ENCODE results near the gene SPIN4. TPM values are rescaled to one million over a fixed set of nuclear protein-coding genes. Genes with fewer than 3 reads are reported as not detected.

The SPIN4 gene
- total and polyA plus RNA-seq, 10 of the 15 experiments (the other 5 are each of a cell fraction or from before 2014, with no cell fraction given): 3.3 to 17.0 (median 7.7) TPM

- intact Hi-C loops (cut with micrococcal nuclease; ENCODE audit: unreplicated experiment): no loop called here
- ChIA-PET RAD21 (ENCODE audit: unreplicated experiment) (no interaction called here), CTCF (no interaction called here), SMC1A (ENCODE audit: uncharacterized antibody, unreplicated experiment) (interaction anchor here (0.7 kb wide), 1 partner anchor 639 kb away, joined by 3 read pairs; no protein-coding TSS in a partner anchor), POLR2A (no interaction called here)
- H3K4me3 ChIP-seq: no peak overlapping the region
- no peaks in the 10 kb centered on the region; the same call in 2 of the 3 replicates for H3K9me3 ChIP-seq (replicated peaks; ENCODE audit: control insufficient read depth, insufficient read depth, low read length)
- in situ Hi-C loops (cut with MboI): no loop called here
- no peak overlapping the region for H3K27ac ChIP-seq (ENCODE audit: control insufficient read depth, insufficient read depth)
- H3K4me2 ChIP-seq (ENCODE audit: control insufficient read depth, insufficient read depth): no peak overlapping the region
- no peaks in the 10 kb centered on the region for H3K27me3 ChIP-seq (replicated peaks in 1 of 2; ENCODE audit: control insufficient read depth in 2 of 2, insufficient read depth in 2 of 2, low read length in 1 of 2)
- no peak overlapping the region for H2AFZ ChIP-seq (ENCODE audit: control insufficient read depth, low read depth, low read length)
- H3K9ac ChIP-seq (ENCODE audit: control insufficient read depth, insufficient read depth, low read length): no peak overlapping the region
- no TSS peak for BruUV-seq (replicated peaks)
- no peaks in the 10 kb centered on the region for H3K79me2 ChIP-seq (ENCODE audit: control insufficient read depth, insufficient read depth, low read length)
- FAIRE-seq (no peak), DNase-seq (ENCODE audit: low read depth, low spot score) (no peak), ATAC-seq (no peak; the same call in 2 of the 3 replicates)
- TF ChIP-seq MYB (IDR thresholded peaks at IDR 0.05; ENCODE audit: borderline replicate concordance, low read depth, low read length) (no peak), TAF1 (IDR thresholded peaks at IDR 0.05; ENCODE audit: borderline replicate concordance, low read depth, low read length) (no peak), CHD4 (IDR thresholded peaks at IDR 0.05) (no peak), IKZF1 (conservative IDR thresholded peaks at IDR 0.05) (no peak), IRF5 (IDR thresholded peaks at IDR 0.05; ENCODE audit: borderline replicate concordance) (no peak), FOS (IDR thresholded peaks at IDR 0.05; ENCODE audit: borderline replicate concordance, extremely low read depth, insufficient read length) (no peak), SP1 (IDR thresholded peaks at IDR 0.05; ENCODE audit: low read depth, low read length) (no peak), FOXM1 (IDR thresholded peaks at IDR 0.05; ENCODE audit: low read depth, low read length) (no peak), ZBED1 (IDR thresholded peaks at IDR 0.05; ENCODE audit: borderline replicate concordance) (no peak), MLLT1 (IDR thresholded peaks at IDR 0.05) (no peak), SUZ12 (IDR thresholded peaks at IDR 0.05; ENCODE audit: unreplicated experiment) (no peak), KLF5 (IDR thresholded peaks at IDR 0.05; ENCODE audit: partially characterized antibody) (no peak), SMARCA5 (IDR thresholded peaks at IDR 0.05) (no peak), HCFC1 (IDR thresholded peaks at IDR 0.05; ENCODE audit: low read length) (no peak), CTCF (IDR thresholded peaks at IDR 0.05 in 2 of 3, conservative IDR thresholded peaks at IDR 0.05 in 1 of 3; ENCODE audit: control insufficient read depth in 2 of 3, extremely low read depth in 1 of 3, insufficient read depth in 1 of 3, low read depth in 3 of 3, low read length in 3 of 3) (no peak), PML (IDR thresholded peaks at IDR 0.05; ENCODE audit: low read length) (no peak), POLR2A (IDR thresholded peaks at IDR 0.05; ENCODE audit: low read depth, low read length) (no peak), SIX5 (IDR thresholded peaks at IDR 0.05; ENCODE audit: low read depth, low read length, severe bottlenecking) (no peak), ZZZ3 (IDR thresholded peaks at IDR 0.05; ENCODE audit: control insufficient read depth, insufficient read length, low read depth) (no peak), BMI1 (IDR thresholded peaks at IDR 0.05; ENCODE audit: borderline replicate concordance) (no peak)
- no peaks in the 10 kb centered on the region for H4K20me1 ChIP-seq (ENCODE audit: control insufficient read depth, insufficient read depth)
- no peaks in the 10 kb centered on the region for H3K4me1 ChIP-seq (ENCODE audit: control insufficient read depth, insufficient read depth, low read length)
- no peaks in the 10 kb centered on the region for H3K36me3 ChIP-seq (ENCODE audit: control insufficient read depth in 2 of 2, insufficient read depth in 2 of 2, low read length in 1 of 2)
These were observed 49.2 kb upstream of the SPIN4 start for GRCh38 chrX:63400340-63400739.

Data from GM12878 (cell line).